Measurements from ENCODE around the gene C17orf107.

The C17orf107 gene

DNA sequence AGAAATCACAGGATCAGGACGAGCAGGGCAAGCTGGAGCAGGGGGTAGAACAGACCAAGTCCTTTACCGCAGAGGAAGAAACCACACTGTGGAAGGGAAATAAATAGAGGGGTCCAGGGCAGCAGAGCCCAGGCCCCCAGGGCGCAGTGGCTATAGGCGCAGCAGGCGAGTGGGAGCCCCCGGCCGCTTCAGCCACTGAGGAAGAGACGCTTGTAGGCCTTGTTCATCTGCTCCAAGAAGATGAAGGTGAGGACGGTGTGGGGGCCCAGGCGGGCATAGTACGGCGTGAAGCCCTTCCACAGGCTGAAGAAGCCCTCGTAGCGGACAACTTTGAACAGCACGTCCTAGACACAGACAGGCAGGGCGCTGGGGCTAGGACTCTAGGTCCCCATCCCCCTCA is 38.2 kb downstream of the C17orf107 start:
- no peak for DNase-seq

DNA sequence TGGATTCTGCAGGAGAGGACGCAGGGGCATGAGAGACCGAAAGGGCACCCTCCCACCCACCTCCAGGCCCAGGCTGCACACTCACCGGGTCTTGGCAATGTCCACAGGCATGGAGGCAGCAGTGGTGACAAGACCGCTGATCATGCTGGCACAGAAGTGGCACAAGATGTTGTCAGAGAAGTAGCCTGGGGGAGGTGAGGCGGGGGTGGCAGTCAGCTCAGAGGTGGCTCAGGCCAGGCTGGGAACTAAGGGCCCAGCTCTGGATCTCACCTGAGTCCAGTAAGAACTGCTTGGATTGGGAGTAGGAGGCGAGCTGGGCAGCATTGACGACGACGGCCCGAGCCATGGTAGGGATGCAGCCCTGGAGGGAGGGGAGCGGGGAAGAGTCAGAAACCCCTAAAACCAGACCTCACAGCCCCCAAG is 38.7 kb downstream of the C17orf107 start:
- DNase-seq = no peak

DNA sequence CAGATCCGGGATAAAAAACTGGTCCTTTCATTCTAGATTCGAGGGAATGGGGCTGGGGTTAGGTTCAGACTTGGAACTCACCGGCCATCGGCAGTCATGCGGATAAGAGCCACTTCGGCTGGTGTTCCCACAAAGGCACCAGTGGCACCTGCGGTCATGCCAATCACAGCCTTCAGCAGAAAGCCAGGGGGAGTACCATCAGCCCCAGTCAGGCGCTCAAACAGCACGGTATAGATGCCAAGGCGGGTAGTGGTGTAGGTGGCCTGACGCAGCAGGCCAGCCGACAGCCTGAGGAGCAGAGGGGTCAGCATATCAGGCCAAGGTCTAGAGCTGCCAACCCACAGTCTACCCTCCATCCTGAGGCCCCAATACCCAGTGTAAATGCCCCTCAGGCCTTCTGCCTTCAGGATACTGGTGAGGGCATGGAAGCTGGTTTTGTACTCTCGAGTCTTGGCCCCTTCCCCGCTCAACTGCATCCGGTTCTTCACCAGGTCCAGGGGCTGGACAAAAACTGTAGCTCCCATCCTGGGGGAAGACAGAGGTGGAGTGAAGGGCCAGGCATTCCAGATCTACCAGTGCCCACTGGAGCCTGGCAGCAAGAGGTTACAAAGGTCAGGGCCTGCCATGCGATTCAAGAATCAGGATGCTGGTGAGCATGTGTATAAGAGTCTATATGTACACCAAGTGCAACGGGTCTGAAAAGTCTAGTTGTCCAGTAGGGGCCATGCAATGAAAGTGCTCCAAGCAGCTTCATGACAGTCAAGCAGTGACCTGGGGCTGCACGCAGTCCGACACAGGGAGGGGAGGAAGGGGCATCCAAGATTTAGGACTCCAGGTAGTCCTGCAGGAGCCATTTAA is 39.6 kb downstream of the C17orf107 start:
- no peak for DNase-seq

DNA sequence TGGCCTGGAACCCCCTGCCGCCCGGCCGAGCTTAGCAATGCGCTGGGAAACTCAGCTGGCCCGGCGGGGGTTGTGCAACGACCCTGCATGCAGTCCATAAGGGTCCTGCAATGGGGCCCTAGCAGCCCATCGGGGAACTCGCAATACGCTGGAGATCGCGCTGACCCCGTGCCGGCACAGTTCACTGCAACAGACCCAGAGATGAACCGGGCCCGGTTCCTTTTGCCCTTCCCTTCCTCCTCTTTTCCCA is 40.1 kb downstream of the C17orf107 start:
- no peak for DNase-seq

DNA sequence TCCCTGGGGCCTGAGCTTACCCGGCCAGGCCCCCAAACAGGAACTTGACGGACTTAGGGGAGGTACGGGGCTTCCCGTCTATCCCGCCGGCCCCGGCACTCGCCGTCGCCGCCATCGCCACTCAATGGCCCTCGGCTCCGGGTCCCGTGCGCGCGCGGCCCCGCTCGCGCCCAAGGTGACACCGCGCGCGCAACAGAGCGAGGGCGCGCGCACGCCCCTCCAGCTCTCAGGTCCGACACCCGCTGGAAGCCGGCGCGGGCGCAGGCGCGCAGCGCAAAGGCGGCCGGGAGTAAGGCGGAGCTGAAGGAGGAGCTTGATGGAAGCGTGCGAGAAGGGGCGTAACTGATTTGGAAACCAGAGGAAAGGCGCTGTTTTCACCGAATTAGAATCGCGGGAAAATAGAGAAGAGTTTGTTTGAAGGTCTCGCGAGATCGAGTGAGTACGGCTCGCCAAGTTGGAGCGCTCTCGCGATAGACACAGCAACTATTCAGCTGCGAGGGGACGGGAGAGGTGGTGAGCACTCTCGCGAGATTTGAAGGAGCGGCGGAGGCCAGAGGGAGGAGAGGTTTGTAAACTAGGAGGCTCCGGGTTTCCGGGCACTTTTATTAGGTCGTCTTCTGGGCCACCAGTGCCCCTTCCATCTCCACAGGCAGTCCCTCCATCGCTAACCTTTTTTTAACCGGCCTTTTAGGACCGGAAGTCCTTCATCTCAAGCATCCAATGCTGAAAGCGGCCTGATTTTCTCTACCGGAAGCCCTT is 40.6 kb downstream of the C17orf107 start, which contains the start of the genes RNF167 and SLC25A11:
Gene RNF167, plus strand, starts transcription at position 473 of the 759 bp plus-strand sequence. CDS start 642 bp downstream, outside the sequence.
Gene SLC25A11, minus strand, starts transcription at position 251 of the 759 bp plus-strand sequence. Its CDS starts 136 bp downstream, at position 115.
- DNase-seq = peak; percentile 99

DNA sequence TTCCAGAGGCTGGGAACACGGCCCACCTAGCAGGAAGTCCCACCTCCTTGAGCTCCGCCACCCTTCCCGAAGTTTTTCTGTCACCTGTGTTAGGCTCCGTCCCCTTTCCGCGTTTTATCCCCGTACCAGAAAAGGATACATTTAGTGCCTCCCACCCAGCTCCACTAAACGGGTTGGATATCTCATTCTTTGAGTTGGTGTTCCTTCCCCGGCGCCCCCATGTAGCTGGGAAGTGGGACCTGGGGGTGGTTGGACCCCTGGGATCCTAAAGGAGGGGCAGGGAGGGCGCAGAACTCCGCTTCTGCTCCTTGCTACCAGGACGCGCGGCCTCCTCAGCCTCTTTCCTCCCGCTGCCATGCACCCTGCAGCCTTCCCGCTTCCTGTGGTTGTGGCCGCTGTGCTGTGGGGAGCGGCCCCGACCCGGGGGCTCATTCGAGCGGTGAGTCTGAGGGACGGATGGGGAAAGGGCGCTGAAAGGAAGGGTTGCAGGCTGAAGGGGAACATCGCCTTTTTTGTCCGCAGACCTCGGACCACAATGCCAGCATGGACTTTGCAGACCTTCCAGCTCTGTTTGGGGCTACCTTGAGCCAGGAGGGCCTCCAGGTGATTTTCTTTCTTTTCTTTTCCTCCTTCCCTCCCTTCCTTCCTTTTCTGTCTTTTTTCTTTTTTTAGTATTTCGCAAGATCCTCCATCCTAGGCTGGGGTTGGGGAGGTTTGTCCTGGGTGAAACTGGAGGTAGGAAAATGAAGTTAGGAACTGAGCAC is 41.4 kb downstream of the C17orf107 start:
- peak; percentile 14 for DNase-seq

DNA sequence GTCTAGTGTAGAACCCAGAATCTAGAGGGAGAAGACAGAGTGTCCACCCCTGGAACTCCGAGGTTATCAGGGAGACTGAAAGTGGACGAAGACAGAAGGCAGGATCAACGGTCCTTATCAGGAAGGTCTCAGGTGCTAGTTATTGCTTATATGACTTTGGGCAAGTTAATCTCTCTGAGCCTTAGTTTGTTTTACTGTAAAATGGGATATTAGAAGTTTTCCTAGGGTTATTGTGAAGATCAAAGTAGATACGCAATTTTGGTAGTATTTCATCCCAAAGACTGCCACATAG is 41.9 kb downstream of the C17orf107 start:
- DNase-seq = no peak

DNA sequence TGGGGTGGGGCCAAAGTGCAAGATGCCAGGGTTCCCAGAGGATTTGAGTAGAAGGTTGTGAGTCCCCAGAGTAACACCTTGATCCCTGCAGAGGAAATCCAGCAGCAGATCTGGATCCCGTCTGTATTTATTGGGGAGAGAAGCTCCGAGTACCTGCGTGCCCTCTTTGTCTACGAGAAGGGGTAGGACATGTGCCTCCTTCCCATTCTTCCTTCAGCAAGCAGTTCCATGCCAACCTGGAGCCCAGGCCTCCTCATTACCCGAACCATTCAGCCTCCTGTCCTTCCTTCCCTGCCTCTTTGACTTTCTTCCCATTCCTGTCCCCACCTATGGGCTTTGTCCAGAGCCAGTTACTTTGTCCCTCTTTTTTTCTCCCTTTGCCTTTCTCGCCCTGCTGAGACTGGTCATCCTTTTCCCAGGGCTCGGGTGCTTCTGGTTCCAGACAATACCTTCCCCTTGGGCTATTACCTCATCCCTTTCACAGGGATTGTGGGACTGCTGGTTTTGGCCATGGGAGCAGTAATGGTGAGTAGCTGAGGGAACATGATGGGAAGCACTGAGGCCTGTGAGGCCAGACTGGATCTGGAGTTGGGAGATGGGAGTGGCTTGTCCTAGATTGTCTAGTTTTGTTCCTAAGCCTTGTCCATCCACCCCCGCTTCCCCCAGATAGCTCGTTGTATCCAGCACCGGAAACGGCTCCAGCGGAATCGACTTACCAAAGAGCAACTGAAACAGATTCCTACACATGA is 43.6 kb downstream of the C17orf107 start:
- no peak for DNase-seq

DNA sequence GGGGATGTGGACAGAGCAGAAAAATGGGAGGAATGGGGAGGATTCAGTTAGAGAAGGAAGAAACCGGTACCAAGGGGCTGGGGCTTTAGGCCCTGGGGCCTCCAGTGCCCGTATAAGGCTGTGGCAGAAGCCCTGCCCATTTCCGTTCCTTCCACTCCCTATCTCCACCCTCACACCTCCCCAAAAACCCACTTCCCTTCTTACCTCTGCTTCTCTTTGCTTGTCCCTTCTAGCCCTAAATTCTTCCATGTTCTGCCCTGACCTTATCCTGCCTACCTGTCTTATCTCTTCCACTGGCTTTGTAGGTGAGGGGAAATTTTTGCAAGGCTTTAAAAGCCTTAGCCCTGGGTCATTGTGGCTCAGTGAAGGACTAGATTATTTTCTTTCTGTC is 44.8 kb downstream of the C17orf107 start:
- DNase-seq = peak; percentile 68

DNA sequence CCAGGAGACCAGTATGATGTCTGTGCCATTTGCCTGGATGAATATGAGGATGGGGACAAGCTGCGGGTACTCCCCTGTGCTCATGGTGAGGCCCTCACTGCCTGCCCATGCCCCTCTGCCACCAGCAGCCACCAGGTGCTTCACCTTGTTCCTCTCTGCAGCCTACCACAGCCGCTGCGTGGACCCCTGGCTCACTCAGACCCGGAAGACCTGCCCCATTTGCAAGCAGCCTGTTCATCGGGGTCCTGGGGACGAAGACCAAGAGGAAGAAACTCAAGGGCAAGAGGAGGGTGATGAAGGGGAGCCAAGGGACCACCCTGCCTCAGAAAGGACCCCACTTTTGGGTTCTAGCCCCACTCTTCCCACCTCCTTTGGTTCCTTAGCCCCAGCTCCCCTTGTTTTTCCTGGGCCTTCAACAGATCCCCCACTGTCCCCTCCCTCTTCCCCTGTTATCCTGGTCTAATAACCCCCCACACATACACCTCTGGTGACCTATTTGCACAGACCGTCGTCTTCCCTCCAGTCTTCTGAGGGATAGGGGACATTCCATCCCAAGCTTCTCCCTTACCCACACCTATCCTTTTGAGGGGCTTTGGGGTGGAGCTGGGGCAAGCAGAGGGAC is 45.3 kb downstream of the C17orf107 start:
- no peak for DNase-seq

DNA sequence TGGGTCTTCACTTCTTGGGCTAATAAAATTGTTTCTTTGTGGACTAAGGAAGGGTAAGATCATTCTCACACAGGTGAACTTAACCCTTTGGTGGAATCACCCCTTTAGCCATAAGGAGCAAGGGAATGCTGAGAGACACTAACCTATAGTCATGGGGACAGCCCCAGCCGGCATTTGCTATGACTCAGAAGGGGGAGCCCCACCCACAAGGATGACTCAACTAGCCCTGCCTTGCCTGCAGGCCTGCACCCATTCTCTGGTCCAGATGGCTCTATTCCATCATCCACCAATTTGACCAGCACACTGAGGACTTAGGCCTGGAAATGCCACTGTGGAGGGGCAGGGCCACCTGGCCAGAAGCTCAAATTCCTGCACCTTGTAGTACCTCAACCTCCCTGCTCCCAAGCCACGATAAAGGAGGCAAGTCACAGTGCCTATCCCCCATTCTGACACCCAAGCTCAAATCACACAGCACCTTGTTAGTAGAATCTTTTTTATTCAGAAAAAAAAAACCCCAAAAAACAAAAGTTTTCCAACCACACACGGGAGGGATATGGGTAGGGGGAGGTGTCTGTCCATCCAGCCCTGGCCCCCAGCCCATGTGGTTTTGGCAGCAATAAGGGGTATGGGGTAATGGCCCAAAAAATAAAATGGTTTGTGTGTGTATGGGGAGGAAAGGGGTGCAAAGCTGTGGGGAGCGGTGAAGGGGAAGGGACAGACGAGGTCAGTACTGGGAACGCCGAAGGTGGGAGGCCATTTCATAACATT is 46.0 kb downstream of the C17orf107 start:
- peak; percentile 52 for DNase-seq

DNA sequence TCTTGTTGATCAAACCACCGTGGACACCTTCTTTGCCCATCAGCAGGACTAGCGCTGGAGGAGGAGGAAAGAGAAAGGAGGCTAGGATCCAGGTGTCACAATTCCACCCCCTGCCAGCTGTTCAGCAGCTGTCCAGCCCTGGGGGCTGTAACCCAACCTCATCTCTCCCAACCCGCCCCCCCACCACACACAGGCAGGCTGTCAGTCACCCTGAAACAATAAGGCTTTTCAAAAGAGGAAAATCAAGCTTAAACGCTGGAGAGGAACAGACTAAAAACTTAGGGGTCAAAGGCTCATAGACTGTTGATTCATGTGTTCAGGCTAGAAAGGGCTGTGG is 46.6 kb downstream of the C17orf107 start:
- DNase-seq = no peak

DNA sequence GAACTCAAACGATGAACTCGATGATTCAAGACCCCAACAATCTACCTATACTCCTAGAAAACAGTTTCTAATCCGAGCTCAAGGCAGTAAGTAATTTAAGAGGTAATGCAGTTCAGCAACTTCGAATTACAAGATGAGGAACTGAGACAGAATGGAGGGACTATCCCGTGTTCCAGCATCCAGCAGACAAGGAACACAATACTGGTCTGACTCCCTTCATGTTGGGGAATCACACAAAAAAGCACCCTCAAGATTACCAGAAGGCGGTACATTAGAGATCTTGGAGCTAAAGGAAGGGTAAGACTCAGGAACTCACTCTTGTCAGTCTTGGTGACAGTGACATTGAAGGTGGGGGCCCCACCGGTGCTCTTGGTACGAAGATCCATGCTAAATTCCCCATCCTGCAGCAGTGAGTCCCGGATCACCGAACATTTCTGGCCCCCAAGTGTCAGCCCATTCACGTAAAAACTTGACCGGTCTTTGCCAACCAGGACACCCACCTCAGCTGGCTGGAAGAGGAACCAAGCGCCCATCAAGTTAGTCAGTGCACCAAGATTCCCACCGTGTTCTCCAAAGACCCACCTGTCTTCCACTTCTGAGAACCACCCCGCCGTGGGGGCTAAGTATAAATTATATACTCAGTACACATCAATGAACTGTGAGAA is 47.1 kb downstream of the C17orf107 start:
- DNase-seq = no peak

DNA sequence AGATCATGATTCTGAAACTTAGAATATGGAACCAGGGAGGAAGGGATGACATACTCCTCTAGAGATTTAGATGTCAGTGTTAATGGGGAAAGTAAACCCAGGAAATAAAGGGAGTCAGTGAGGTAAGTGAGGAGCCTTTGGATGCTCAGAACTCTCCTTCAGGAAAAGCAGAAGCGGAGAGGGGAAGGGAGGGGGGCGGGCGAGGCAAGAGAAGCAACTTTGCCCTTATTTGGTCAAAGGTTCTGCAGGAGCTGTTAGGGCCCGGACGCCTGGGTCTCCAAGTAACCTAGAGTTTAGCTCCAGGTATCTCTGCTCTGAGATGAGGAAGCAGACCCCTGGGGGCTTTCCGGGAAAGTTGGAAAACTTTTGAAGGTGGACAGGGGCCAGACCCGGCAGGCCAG is 47.7 kb downstream of the C17orf107 start:
- DNase-seq = peak; percentile 31

DNA sequence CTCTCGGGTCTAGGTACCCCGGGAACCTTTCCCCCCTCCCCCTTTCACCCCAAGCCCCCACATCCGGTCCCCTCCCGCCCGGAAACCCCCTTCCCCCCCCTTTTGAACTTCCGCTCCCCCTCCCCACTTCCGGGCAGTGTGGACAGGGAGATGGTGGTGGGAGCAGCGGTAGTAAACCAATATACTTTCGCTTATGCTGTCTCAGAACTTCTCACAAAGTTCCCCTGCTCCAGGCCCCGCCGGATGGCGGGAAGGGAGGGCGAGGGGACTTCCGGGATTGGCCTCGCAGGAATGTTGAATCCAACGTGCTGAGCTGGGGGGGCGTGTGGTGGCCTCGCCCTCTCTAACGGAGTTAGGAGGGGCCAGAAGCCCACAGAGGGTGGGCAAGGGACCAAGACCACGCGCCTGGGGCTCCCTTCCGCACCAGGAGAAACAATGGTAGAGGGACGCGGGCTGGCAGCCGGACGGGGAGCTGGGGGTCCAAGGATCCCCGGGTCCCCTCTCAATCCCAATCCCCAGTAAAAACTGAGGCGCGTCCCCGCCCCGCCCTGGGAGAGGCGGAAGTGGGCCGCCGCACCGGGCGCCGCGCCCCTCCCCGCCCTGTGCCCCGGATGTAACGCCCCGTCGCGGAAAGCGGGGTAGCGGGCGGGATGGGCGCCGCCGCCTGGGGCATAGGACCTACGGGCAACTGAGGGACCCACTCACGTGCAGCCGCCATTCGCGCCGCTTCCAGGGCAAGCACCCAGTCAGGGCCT is 48.3 kb downstream of the C17orf107 start:
- peak; percentile 43 for DNase-seq

DNA sequence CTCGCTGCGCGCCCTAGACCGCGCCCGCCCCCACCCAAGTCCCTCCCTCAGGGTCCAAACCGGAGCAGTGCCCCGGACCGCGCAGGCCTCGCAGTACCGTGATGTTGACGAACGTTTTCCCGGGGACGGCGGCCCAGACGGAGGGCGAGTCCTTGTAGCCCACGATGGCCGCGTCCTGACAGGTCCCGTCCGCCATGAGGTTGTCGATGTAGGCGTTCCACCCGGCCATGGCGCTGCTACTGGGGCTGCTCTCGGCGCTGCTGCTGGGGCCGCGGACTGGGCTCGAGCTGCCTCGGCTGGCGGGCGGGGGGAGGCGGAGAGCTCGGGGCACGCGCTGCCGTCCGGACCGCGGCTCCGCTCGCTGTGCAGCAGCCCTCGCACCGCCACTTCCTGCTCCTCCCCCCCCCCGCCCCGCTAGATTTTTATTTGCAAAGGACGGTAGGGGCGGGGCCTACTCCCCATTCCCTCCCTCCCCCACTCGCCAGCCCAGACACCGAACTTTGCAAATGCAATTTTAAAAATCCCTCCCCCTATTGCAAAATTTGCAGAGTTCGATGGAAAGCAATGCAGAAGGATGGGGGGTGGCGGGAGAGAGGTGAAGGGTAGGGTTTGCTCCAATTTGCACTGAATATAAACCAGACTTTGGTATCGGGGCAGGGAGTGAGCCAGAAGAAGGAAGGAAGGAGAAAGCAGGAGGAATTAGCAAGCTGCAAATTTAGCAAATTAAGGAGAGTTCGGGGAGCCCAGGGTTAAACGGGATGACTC is 49.0 kb downstream of the C17orf107 start, which contains the start of gene PFN1:
Gene PFN1, minus strand, starts transcription at position 365 of the 765 bp plus-strand sequence. Its CDS starts 136 bp downstream, at position 229.
- DNase-seq = peak; percentile 86

DNA sequence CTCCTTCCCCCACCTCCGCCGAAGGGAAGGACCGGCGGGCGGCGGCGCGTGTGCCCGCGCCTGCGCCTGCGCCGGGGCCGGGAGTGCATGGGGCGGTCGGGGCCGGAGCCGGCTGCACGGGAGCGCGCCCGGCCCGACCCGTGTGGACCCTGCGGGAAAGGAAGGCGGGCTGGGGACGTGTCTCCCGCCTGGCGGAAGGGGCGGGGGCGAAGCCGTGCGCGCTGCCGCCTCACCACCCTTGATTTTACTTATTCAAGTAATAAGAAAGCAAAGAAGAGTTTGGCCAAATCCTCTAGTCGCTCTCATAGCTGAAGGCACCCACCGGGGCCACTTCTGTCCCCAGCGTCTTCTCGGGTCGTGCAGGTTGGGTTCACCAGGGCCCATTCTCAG is 49.6 kb downstream of the C17orf107 start:
- peak; percentile 90 for DNase-seq

DNA sequence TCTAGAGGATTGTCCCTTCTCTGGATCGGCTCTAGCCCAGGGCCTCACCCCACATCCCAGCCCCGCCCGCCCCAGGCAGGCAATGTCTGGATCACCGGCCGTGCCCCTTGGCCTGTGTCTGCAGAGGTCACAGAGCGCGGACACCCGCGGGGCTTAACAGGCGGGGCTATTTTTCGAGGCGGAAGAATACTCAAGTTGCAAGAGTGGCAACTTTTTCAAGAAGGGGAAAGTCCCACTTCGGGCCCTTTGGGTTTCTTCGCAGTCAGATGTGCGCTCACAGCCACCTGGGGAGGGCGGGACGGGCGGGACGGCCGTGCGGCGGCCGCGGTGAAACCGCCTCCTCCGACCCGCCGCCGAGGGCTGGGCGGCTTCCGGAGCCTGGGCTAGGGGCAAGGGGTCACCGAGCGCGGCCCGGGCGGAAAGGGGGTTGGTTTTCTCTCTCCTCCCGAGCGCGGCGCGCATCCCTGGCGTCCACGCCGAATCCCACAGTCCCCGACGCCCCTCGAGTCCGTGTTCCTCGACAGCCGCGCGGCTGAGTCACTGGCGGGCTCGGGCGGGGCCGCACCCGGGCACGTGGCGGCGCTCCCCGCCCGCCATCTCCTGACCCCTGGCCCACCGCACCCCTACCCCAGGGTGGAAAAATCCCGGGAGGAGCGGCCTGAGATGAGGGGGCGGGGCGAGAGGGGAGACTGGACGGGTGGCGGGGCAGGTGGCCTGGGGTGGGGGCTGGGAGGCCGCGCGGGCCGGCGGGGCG is 50.2 kb downstream of the C17orf107 start:
- peak; percentile 40 for DNase-seq

All from GDM1 (cell line).